AML-193 (cell line): ENCODE data around the gene KIR2DL1.
"Not testable (repeated sequence)": the region's sequence is repeated elsewhere in the genome, so short reads cannot be mapped to it uniquely, and the experiment has no call there.

Experiments used
- DNase-seq, 2 experiments: peaks; one replicate each; lab custom pipeline; 2025; lab: John Stamatoyannopoulos, UW

The KIR2DL1 gene

GRCh38 chr19:54817670-54818536 is 48.3 kb downstream of the KIR2DL1 start:
- DNase-seq = no peak

- DNase-seq = peak; percentile 25 to 33
These were observed 54.8 kb downstream of the KIR2DL1 start for GRCh38 chr19:54824416-54824815.

GRCh38 chr19:54825326-54825725 is 55.7 kb downstream of the KIR2DL1 start:
- DNase-seq = peak in 1 of 2 experiments; percentile 45

DNA sequence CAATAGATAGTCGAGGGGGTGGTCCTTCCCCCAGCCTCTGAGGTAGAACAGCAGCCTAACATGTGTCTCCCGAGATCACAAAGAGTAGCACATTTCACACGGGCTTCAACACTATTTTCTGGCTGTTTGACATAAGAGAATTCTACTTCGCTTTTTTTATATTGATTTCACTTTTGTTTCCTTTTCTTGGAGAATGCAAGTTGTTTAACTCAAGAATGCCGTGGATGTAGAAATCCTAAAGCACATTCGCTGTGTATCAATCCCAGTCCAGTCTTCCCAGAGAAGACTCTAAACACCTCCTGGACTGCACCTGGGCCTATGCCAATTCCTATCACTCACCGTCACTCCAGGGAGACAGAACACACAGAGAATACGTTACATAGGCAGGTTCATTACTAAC is 58.5 kb downstream of the KIR2DL1 start:
- DNase-seq = not testable (repeated sequence)

- not testable (repeated sequence) for DNase-seq
These were observed 62.9 kb downstream of the KIR2DL1 start, which contains the start of gene KIR2DS4 for GRCh38 chr19:54832496-54832895. KIR2DS4 (plus strand) TSS chr19:54832676.
